HG03520 (cell line): ENCODE results near the gene PODXL.
A peak's percentile ranks its signal among the peaks of the same experiment; 100 is the strongest.
"Not testable (repeated sequence)": the region's sequence is repeated elsewhere in the genome, so short reads cannot be mapped to it uniquely, and the experiment has no call there.

Experiments
- ATAC-seq: cut with Tn5 transposase; IDR thresholded peaks from one replicate; pipeline ENCODE4 v1.9.1; 2021; ENCODE audit warnings: mild to moderate bottlenecking, moderate library complexity; ENCODE audit not compliant: unreplicated experiment

PODXL gene

DNA sequence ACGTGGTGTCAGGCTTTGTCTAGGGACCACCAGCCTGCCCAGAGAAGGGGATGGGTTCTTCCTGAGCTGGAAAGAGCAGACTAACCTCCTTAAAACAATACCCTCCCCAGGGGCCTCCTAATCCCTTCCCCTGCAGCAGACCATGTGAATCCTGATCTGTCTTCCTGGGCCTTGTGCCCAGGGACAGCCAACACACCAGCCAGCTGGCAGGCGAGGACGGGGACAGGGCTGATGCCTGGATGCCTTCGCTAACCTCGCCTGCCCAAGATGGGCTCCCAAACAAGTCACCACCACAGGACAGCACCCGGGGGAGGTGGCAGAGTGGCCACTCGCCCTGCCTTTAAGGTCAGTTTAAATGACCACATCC, 17.6 kb downstream of the PODXL start:
- no peak for ATAC-seq

DNA sequence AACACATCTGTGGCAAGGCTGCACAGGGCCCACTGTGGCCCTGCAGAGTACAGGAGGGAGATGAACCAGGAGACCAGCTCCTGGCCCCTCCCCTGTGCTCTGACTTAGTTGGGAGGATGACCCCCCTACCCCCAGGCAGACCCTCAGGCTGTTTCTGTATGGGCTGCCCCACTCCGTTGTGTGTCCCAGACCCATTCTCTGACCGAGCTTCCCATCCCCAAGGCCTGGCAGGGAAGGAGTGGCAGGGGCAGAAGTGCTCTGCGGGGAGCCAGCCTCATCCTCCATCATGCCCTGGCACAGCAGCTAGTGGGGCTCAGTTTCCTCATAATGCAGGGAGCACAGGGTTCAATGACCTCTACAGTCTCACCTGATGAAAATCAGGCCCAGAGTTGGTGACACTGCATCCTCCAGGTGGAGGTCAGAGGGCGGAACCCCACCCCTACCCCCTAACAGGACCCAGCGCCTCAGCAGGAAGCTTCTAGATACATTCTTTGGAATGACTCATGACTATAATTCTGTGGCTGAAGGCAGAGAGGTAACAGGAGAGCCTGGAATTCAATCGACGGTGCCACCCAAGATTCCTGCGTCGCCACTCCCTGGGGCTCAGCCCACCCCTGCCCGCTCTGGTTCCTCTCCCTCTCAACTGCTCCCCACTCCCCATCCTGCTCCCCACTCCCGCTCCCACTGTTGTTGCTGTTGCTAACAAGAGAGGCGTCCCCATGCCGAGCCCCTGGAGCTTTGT, 18.2 kb downstream of the PODXL start:
- ATAC-seq, result no peak

DNA sequence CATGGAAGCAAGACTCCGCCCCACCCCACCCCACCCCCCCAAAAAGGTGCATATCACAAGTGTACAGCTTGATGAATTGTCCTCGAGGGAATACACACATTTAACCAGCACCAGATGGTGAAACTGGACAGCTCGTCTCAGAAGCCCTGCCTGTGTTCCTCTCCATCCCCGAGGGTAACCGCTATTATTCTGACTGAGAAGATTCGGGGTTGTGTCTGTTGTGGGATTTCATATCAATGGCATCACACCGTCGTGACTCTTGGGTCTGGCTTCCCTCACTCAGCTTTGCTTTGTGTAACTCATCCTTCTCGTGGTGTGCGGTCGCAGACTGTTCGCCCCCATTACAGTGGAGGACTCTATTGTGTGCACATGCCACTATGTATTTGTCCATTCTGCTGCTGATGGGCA, 18.9 kb downstream of the PODXL start:
- no peak for ATAC-seq

DNA sequence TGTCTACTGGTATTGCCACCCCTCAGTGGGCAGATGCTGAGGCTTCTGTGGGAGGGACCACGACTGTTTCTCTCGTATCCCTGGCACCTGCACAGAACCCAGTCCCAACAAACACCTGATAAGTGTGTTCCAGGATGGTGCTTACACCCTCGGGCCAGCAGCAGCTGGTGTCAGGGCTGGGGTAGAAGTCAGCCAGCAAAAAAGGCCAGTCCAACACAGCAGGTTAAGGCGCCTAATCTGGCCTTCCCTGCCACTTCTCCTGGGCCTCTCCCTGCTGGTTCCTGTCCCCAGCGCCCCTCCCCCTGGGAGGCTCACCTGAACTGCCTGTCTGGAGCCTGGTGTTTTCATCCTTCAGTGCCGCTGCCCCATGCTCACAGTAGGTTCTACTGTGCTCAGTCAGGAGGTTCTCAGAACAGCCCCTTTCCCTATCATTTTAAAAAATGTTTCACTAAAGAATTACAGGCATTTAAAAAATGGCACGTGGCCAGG, 20.0 kb downstream of the PODXL start:
- no peak for ATAC-seq

DNA sequence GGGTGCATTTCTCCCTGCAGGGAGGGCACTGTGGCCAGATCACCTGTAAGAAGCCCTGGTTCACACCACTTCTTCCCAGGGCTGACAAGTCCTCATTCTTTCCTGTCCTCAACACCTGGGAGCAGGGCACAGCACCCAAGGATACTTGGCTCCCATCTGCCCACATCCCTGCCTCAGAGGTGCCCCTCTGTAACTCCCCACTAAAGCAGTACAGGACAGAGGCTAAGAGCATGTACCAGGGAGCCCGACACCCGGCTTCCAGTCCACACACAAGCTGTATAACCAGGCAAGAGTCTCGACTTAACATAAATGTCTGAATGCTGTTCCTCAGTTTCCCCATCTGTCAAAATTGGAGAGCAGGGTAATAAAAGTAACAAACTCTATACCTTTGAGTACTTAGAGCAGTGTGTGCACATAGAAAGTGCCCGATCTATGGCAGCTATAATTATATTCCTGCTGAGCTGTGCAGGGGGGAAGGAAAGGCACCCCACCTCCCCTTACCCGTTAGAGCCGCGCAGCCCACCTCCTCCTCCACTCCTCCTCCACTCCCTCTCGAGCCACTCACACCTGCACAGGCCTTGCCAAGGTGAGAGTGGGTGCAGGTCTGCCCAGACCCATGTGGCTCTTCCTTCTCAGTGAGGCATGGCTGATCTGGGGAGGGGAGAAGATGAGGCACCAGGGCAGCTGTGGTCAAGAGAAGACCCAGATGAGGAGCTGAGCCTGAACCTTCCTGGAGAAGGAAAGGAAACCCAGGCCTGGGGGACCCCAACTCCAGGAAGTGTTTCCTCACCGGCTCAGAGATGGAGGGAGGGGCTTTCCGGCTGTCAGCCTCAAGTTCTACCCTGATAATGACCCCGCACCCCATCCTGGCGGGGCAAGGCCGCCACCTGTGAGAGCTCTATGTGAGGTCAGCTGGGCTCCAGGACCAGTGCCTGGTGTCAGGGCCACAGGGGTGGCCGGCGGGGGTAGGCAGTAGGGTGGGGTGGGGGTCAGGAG, 22.6 kb downstream of the PODXL start:
- ATAC-seq, result no peak

DNA sequence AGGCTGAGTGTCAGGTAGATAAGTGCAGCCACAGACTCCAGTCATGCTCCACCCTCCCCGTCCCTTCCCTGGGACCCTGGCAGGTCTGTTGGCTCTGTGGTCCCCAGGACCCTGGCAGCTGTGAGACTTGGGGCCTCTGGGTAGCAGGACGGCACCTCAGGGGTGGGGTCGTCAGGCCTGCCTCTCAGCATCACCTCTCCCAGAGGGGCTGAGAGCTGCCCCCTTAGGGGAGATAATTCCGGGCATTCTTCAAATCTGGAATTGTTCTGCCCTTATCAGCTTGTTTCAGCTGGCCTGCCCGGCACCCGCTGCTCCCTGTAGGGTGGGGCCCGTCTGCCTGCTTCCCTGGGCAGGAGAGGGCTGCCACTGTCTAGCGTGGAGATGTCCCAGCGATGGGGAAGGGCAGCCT, 23.3 kb downstream of the PODXL start:
- ATAC-seq, result no peak

DNA sequence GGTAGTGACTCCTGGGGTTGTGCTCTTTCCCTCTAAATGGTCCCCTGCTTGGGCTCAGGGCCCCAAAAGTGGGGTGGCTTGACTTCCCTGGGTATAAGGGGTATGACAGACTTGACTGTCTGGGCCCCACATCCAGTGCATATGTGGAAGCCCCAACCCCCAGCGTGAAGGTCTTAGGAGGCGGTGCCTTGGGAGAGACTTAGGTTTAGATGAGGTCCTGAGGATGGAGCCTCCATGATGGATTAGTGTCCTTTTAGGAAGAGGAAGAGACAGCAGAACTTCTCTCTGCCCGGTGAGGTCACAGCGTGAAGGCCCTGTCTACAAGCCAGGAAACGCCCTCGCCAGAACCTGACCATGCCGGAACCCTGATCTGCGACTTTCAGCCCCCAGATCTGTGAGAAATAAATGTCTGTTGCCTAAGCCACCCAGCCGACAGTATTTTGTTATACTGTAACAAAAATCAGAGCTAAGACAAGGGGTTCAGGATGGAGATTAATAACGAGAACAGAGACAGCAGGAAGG, 23.8 kb downstream of the PODXL start:
- ATAC-seq, result no peak

DNA sequence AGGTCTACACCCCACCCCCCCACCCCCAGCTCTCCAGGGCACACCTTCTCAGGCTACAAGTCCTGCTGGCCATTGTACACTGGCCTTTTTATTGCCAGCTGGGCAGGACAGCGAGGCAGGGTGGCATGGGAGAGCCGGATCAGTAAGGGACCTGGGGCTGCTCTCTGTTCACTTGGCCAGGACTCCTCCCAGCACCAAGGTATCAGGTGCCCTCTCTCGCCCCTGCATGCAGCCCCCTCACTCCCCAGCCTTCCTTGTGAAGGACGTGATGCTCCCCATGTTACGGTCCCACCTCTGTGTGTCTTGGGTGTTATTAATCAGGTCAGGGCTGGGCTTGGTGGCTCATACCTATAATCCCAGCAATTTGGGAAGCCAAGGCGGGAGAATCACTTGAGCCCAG, 26.3 kb downstream of the PODXL start:
- no peak for ATAC-seq

DNA sequence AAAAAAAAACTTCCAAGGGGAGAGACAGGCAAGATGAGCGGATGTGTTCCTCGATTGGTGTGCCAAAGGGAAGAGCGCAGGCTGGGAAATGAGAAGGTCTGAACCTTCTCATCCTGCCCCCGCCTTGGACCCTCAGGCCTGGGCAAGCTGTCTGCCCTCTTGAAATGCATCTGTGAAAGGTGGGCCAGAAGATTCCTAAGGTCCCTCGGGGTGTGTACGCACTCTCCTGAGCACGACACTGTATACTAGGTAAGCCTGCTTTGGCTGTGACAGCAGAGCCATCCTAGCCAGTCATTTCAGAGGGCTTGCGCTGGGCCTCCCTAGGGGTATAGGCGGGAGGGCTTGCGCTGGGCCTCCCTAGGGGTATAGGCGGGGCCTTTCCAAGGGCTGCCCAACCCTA, 26.8 kb downstream of the PODXL start:
- ATAC-seq, result no peak

DNA sequence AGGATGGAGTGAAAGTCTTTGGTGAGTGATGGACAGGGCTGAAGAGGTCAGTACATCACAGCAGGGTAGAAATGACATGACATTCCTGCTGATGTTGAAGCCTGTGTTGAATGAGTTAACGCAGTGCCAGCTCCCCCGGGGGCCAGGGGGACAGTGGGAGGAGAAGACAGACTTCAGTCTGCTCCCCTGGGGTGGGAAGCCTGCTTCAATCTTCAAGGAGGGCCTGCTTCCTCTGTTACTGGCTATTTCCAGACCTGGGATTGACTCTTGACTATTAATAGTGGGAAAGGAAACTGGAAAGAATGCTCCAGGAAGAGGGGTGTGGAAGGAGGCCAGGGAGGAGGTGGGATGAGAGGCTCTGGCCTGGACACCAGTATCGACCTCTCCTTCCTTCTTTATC, 27.2 kb downstream of the PODXL start:
- ATAC-seq, result no peak

DNA sequence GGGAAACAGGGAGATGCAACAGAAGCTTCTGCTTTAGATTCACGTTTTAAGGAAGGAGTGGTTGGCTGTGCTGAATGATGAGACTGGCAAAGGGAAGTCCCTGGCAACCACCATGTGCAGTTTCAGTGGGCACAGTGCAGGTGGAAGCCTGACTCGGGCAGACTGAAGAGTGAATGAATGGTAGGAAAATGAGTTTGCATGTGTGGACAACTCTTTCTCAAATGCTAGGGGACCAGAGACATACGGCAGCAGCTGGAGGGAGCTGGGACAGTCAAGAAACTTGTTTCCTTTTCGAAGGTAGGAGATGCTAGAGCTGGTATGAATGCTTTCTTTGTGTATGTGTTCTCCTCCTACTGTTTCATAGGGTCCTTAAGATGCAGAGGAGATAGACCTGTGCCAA, 29.0 kb downstream of the PODXL start:
- no peak for ATAC-seq

DNA sequence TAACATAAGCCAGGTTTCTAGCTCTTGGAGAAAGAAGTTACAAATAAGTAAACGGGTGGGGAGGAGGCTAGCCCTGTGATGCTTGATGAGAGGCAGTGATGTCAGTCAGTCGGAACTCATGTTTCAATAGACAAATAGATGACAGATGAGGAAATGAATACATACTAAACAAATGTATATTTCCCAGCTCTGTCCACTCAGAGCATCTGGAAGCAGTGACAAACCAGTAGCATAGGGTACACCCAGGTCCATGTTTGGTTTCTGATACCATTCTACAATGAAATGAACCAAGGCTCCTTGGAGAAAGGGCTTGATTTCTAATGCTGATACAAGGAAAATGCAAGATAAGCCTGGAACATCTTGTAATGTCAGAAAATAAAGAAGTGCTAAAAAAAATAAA, 30.6 kb downstream of the PODXL start:
- ATAC-seq, result no peak

DNA sequence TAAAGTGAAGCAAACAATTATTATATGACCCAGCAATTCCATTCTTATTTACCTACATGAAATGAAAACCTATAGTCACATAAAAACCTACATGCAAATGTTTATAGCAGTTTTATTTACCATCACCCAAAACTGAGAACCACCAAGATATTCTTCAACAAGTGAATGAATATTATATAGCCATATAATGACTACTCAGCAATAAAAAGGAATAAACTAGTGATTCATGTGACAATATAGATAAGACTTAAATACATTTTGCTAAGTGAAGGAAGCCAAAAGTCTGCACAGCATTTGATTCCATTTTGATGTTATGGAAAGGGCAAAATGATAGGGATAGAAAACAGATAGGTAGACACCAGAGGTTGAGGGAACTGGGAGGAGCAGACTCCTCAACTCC, 31.7 kb downstream of the PODXL start:
- no peak for ATAC-seq

DNA sequence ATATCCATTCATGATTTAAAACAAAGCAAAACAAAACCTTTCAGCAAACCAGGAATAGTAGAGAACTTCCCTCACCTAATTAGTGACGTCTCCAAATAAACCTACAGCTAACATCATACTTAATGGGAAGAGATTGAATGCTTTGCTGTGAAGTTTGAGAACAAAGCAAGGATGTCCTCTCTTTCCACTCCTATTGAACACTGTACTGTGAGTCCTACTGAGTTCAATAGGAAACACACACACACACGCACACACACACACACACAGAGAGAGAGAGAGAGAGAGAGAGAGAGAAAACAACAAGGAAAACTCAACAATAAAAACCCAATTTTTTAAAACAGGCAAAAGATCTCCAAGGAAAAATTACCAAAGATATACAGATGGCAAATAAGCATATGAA, 32.3 kb downstream of the PODXL start:
- no peak for ATAC-seq

DNA sequence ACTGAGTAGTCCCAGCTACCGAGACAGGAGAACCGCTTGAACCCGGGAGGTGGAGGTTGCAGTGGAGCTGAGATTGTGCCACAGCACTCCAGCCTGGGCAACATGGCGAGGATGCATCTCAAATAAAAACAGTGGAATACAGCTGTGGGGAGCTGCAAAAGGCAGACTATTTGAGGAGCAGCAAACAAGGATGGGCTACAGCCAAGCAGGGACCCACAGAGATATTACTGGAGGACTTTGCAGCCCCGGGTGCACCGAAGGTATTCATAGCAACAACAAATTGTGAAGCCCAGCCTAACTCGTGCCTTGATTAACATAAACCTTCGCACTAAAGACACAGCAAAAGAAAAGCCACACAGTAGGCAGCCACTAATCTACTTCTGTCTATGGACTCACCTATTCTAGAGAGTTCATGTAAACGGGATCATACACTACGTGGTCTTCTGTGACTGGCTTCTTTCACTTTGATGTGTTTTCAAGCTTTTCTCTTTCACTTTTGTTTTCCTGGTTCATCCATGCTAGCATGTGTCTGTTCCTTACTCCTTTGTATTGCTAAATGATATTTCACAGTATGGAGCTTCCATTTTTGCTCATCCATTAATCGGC, 34.0 kb downstream of the PODXL start:
- no peak for ATAC-seq

DNA sequence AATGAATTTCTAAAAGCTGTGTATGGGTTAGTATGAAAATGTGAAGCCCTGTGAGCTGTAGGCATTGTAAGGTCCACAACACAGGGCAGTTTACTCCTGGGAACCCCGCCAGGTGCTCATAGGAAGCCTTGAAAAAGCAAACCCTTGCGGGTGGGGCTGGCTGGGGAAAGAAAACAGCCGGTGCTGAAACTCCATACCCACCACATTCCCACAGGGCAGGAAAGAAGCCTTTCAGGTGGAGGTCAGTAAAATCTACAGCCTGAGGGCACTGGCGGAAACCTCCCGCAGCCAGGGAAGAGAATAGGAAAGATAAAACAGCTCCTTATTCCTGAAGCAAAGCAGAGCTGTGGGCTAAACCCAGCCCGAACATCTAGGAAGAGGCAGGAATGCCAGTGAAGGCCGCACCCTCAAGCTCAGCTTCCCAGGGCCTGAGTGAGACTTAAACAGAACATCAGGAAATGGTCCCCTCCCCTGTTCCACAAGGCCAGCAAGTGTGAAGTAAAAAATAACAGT, 34.7 kb downstream of the PODXL start:
- no peak for ATAC-seq

DNA sequence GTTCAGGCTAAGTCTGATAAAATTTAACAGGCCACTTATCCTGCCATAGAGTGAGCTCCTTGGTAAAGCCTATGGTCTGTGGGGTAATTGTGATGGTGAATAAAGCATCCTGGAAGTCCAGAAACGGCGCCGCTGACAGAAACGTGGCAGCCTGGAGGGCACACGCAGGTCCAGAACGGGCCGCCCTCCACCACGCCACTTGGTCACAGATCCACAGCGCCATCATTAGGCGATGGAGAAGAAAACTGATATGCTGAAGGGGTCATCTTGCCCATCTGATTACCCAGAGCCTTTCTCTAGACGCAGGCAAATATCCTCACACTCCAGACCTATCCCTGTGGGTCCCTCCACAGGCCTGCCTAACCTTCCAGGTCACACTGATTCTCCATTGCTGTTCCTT, 37.8 kb downstream of the PODXL start:
- ATAC-seq, result no peak

DNA sequence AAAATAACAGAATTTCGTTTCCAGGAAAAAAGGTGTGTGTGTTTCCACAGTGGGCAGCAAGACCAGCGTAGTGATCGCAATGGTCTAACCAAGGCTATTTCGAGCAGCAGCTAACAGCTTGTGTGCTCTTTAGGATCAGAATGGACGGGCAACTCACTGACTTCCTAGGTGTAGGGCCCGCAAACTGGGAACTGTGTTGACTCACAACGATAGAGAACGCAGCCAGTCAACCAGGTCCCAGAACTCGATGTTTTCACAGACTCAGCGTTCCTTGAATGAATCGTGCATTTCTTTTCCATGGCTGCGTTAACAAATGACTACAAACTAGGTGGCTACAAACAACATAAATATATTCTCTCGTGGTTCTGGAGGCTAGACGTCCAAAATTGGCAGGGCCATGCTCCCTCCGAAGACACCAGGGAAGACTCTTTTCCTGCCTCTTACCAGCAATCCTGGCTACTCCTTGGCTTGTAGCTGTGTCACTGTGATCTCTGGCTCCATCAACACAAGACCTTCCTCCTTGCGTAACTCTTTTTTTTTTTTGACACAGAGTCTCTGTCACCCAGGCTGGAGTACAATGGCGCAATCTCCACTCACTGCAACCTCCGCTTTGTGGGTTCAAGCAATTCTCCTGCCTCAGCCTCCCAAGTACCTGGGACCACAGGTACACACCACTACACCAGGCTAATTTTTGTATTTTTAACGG, 39.1 kb downstream of the PODXL start:
- ATAC-seq, result no peak

DNA sequence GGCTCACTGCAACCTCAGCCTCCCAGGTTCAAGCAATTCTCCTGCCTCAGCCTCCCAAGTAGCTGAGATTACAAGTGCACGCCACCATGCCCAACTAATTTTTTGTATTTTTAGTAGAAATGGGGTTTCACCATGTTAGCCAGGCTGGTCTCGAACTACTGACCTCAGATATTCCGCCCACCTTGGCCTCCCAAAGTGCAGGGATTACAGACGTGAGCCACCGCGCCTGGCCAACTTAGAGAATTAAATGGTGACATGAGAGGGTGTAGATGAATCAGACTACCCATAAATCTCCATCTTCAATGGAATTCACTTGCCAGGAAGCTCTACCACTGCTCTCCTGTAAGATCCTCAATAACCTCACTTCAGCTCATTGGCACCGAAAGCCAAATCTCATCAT, 41.0 kb downstream of the PODXL start:
- ATAC-seq, result not testable (repeated sequence)

DNA sequence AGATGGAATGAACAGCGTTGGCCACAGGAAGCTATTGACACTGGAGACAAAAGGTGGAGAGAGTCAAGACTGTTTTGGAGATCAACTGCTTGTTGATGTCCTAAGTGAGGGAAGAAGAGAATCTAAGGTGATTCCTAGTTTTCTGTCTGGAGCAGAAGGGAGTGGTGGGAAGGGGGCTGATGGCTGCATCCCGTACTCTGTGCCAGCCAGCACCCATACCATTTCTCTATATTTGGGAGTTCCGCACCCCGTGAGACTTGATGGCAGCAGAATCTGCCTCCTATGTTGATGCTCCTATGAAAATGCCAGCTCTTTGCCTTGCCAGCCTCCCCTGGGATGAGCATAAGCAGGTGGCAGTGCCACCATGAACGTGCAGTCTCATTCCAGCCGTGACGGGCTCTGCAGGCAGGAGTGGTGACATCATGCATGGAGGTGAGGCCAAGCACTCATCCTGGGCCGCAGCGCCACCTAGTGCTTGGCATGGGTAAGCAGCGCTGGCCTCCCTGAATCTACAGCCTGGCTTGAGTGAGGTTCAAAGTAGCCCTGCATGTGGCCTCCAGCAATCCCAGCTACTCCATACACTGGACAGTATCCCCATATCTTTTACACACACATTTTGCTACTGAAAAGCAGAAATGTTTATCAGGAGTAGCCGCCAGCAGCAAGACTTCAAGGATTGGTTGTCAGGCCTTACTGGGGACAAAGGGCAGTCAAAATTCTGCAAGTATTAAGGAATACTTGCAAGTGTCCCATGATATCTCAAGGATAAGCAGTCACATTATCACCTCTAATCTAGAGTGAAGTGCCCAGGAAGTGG, 43.0 kb downstream of the PODXL start:
- peak; percentile 97 for ATAC-seq
